SKM-1 treated with dmso at 0.1 percent for 144 hours (cell line): ENCODE measurements around the gene ILDR1.
"Not testable (repeated sequence)": the region's sequence is repeated elsewhere in the genome, so short reads cannot be mapped to it uniquely, and the experiment has no call there.

Experiments
- DNase-seq: peaks from one replicate; lab custom pipeline; 2025; ENCODE audit not compliant: unreplicated experiment; lab: John Stamatoyannopoulos, UW

ILDR1 gene

GRCh38 chr3:122021811-122022401 lies at the start of gene ILDR1:
Gene ILDR1, minus strand, starts transcription at chr3:122022247. Its CDS starts 170 bp downstream, at chr3:122022077.
- DNase-seq: no peak

- peak; percentile 52 for DNase-seq
Measured at GRCh38 chr3:122067588-122068240, 45.7 kb upstream of the ILDR1 start.

DNA sequence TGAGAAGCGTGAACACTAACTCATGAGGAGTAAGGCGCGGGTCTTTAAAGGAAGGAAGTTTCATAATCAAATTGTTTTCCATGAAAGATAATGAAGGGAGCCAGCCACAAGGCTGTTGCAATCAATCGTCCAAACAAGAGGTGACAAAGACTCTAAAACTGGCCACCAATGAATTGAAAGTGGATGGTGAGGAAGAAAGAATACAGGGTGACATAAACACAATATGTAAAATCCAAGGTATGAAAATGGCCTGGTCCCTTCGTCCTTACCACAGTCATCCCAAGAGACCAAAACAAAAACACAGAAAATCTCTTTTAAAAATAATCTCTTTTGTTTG lies 45.1 kb upstream of the ILDR1 start:
- DNase-seq: peak; percentile 91

DNA sequence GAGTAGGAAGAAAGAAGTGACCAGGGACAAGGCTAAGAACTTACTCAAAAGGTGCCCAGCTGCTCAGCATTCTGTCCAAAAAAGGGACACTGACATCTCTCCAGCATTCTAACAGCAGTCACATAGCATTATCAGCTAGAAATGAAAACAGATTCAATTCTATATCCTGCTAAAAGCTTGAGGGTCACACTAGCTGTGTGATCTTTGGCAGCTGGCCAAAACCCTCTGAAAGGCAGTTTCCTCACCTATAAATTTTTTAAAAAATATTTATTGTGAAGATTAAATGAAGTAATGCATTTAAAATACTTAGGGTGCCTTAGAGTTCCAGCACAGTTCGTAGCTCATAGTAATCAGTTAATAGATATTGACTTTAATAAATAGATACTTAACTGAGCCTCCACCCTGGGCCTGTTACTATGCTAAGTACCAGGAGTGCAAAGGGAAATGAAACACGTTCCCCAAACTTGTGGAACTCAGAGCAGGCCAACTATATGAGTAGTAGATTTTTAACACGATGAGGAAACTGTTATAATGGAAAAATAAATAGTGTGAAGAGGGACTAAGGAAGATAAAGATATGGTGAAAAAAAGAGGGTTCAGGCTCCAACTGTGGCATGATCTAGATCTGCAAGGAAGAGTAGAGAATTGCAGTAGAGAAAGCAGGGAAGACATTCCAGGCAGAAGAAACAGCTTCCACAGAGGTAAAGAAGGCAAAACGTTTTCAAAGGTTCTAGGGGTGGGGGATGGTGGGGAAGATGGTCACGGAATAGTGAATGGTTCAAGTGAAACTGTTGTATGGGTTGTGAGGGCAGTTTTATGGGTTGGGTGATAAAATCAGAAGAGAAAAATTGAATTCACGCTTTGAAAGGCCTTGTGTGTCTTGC lies 44.5 kb upstream of the ILDR1 start:
- DNase-seq: no peak

GRCh38 chr3:122064326-122064725 lies 42.3 kb upstream of the ILDR1 start:
- no peak for DNase-seq

- DNase-seq: peak; percentile 40
Measured at GRCh38 chr3:122063908-122064307, 41.9 kb upstream of the ILDR1 start.

DNA sequence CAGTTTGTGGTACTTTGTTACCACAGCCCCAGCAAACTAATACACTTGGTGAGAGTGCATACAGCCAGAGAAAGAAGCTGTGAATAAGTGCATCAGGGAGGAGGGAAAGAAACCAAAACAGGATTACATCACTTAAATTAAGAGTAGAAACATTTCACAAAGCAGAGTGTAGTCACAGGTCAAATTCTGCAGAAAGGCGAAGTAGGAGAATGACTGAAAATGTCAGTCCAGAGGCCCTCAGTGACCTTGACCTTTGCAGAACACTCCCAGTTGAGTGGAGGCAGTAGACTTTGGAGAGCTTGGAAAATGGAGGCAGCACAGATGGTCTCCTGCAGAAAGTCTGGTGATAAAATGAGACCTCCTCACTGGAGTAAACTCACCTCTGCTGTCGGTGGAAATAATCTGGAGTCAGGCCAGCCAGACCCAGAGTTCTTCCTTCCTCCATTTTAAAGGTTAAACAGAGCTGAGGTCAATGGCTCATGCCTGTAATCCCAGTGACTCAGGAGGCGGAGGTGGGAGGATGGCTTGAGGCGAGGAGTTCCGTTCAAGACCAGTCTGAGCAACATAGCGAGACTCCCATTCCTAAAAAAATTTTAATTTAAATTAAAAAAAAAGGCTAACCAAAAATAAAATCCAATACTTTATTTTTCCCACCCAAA lies 38.1 kb upstream of the ILDR1 start:
- no peak for DNase-seq

DNA sequence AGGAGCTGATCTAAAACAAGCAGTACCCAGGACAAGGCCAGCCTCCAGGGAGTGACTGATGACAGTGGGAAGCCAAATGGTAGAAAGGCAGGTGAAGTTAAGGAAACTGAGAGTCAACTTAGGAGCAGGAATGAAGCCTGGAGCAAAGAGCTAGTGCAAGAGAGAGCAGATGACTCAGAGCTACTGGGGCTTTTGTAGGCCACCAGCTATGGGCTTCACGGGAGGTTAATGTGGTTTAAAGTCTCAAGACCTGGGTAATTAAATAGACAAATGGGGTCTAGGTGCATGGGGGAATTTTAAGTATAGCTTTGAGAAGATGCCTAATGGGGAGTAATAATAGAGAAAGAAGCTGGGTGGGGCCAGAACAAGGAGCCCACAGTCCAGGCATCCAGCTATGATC lies 36.2 kb upstream of the ILDR1 start:
- DNase-seq: no peak

GRCh38 chr3:122057671-122058070 lies 35.6 kb upstream of the ILDR1 start:
- no peak for DNase-seq

DNA sequence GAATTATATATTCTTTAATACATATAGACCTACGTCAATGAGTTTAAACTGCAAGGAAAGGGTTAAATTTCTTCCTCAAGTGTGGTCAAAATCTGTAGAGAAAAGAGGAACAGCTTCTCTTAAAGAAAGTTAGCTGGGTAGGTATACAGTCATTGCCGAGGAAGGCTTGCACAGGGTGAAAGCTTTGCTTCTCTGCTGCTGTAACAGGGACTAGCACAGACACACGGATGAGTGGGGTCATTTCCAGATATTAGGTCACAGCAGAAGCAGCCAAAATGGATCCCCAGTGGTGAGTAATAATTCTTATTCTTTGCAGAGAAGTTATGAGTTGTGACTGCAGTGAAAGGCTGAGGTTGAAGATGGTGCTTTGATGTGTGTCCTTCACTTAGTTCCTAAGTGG lies 33.2 kb upstream of the ILDR1 start, which contains the start of gene CD86:
Gene CD86 (plus strand): TSS at position 148 of the 400 bp plus-strand sequence. CDS start 128 bp downstream, at position 276.
- DNase-seq: peak; percentile 93

DNA sequence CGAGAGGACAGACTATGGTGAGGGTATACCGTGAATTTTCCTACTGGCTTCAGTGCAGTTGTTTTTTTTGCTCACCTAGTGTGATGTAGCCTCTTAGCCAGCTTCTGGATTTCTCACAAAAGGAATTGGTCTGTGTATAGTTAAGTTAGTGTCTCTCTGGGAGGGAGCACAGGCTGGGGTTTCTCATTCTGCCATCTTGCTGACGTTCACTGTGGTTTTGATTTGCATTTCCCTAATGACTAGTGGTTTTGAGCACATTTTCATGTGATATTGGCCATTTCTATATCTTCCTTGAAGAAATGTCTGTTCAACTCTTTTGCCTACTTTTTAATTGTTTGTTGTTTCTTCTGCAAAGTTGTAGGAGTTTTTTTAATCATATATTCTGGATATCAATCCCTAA lies 30.9 kb upstream of the ILDR1 start:
- no peak for DNase-seq

DNA sequence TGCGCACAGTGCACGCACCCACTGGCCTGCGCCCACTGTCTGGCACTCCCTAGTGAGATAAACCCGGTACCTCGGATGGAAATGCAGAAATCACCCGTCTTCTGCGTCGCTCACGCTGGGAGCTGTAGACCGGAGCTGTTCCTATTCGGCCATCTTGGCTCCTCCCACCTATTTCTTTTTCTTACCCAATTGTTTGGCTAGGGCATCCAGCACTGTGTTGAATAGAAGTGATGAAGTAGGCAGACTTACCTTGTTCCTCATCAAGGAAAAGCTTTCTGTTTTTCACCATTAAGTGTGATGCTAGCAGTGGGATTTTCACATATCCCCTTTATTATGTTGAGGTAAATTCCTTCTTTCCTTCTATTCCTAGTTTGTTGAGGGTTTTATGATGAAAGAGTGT lies 25.7 kb upstream of the ILDR1 start:
- not testable (repeated sequence) for DNase-seq

- not testable (repeated sequence) for DNase-seq
Measured at GRCh38 chr3:122047296-122047695, 25.2 kb upstream of the ILDR1 start.

- no peak for DNase-seq
Measured at GRCh38 chr3:122033023-122033422, 11.0 kb upstream of the ILDR1 start.

- DNase-seq: no peak
Measured at GRCh38 chr3:122032531-122032930, 10.5 kb upstream of the ILDR1 start.

DNA sequence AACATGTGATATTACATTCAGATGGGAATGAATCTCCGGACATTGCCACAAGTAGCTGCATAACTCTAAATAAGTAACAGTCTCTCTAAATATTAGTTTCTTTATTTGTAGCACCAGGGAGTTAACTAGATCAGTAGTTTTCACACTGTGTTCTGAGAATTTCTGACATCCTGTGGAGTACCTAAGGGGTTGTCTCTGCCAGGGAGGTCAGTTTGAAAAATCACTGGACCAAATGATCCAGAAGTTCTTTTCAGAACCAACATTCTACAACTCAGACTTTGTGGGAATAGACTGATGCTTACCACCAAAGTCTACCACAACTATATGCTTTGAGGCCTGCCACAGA lies 9.0 kb upstream of the ILDR1 start:
- no peak for DNase-seq

DNA sequence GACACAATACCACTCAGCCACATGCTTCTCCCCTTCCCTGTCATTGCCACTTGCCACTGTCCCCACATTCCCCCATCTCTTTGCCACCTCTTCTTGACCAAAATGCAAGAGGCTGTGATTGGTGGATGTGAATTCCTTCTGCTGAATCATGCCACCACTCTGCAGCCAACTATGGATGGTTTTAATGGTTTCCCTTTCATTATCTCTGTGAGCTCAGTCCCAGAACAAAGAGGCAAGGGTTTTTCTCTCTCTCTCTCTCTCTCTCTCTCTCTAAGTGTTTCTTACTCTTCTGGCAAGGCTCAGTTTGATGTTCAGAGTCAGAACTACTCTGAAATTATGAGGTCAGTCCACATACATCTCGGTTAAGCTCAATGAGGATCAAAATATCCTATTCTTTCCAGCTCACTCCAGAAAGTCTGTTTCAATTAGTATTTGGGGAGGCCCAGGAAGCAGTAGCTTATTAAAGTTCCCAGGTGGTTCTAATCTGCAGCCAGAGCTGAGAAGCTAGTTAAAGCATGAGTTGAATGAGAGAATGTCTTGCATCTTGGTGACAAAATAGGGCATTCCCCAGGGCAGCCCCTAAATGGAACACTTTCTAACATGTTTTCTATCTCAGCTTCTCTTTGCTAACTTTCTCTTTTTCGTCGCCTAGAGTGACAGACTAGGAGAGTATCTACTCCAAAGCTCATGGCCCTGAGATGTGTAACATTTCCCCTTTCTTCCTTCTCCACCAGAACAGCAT lies 8.5 kb upstream of the ILDR1 start:
- no peak for DNase-seq

GRCh38 chr3:122025296-122025695 lies 3.2 kb upstream of the ILDR1 start:
- DNase-seq: no peak

- no peak for DNase-seq
Measured at GRCh38 chr3:122024800-122025199, 2.8 kb upstream of the ILDR1 start.

DNA sequence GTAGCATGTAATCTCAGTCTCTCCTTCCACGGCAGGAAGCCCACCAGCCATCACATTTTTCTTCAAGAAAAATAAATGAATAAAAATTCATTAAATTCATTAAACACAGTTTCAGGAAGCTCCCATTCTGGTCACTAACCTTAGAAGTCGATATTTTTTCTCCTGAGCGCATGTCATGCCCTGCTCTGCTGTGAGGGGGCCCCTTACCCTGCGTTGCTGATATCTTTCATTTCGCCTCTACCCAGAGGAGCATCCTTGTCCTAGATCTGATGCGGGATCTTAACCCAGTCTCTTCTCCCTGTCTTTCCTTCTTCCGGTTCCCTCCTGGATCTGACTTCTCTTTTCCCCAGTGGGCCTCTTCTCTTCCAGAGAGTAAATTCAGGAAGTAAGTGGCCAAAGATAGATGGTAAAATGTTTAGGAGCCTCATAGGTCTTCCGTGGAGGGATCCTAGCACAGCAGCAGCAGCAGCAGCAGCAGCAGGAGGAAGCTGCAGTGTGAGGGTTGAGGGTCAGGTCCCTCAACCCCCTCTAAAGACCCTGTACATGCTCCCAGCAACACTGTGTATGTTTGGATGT lies 1.4 kb upstream of the ILDR1 start:
- no peak for DNase-seq

- DNase-seq: no peak
Measured at GRCh38 chr3:122021037-122021436, 1.0 kb downstream of the ILDR1 start.
